B cell (primary cell): ENCODE data around the gene LRR1.

ENCODE experiments used
- EZH2 ChIP-seq: IDR thresholded peaks from 2 replicates; pipeline ENCODE4 v1.6.1; 2012; ENCODE audit warnings: borderline replicate concordance, low read depth, mild to moderate bottlenecking, moderate library complexity, low read length; ENCODE audit not compliant: insufficient read depth, poor library complexity, severe bottlenecking
- TF ChIP-seq, protein P1 (sequence below): fragments of 200-600 bp; IDR thresholded peaks from one replicate; pipeline ENCODE4 v1.8.0; 2022; ENCODE audit warnings: antibody characterized with exemption, mild to moderate bottlenecking

DNA sequence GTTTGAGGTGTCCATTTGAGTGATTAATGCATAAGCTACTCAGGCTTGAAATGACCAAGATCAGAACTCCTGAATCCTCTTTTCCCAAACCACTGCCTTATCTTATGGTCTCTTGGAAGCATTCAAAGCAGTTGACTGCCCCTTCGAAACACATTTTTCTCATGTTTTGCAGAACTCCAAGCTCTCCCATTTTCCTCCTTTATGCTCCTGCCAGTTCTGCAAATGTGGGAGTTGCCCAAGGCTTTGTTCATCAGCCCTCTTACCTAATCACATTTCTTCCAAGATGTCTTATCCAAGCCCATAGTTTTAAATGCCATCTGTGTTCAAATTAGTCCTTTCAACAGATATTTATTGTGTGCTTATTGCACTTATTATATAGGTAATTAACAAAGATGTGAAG lies 38.1 kb downstream of the LRR1 start:
- TF ChIP-seq, protein P1, sequence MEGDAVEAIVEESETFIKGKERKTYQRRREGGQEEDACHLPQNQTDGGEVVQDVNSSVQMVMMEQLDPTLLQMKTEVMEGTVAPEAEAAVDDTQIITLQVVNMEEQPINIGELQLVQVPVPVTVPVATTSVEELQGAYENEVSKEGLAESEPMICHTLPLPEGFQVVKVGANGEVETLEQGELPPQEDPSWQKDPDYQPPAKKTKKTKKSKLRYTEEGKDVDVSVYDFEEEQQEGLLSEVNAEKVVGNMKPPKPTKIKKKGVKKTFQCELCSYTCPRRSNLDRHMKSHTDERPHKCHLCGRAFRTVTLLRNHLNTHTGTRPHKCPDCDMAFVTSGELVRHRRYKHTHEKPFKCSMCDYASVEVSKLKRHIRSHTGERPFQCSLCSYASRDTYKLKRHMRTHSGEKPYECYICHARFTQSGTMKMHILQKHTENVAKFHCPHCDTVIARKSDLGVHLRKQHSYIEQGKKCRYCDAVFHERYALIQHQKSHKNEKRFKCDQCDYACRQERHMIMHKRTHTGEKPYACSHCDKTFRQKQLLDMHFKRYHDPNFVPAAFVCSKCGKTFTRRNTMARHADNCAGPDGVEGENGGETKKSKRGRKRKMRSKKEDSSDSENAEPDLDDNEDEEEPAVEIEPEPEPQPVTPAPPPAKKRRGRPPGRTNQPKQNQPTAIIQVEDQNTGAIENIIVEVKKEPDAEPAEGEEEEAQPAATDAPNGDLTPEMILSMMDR, result no peak
- no peak for TF ChIP-seq EZH2
